Measurements from ENCODE around the gene LETM1. TPM values are rescaled to one million over a fixed set of nuclear protein-coding genes. Genes with fewer than 3 reads are reported as not detected.

The LETM1 gene
- total and polyA plus RNA-seq, 2 donors from 2014 or later = 20.0 to 46.4 TPM

DNA sequence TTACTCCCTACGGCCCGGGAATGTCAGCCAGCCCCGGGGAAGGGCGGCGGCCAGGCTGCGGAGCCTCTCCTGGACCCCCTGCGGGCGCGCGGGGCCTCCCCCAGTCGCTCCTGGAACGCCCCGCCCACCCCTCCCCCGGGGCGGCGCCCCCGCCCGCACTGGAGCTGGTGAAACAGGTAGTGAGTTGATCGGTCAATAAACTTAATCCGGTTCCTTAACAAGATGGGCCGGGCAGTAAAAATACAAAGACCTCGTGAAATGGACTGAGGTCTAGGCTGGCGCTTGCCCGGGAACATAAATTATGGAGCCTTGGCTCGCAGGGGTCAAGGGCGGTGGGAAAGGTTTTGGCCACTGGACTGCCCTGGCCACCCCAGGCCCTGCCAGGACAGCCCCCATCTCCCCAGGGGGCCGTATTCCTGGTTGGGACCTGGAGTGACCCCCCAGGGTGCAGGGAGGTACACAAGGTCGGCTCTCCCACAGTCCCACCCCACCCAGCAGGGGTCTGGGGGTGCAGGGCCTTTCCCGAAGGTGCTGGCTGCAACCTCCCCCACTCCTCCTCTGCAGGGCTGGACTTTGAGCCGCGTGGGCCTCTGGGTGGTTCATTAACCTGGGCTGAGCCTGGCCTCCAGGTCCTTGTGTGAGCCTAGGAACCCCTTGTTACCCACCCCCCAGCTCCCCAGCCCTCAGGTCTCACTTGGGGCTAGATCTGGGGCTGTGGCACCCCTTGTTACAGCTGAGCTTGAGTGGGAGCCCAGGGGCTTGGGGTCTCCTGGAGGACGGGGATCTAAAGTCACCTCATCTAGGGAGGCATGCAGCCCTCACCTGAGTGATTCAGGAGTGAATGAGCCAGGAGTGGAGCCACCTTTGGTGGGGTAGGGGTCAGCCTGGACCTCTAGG, 60.4 kb downstream of the LETM1 start:
- Histone ChIP-seq H3K4me3 (ENCODE audit: low read length in 3 of 3) (peak overlapping the region in 2 of 3 donors; percentile 1 to 58), H3K9ac (ENCODE audit: low read length in 3 of 3) (peak overlapping the region in 1 of 3 donors; percentile 55), H3K9me3 (ENCODE audit: control insufficient read depth in 2 of 3, insufficient read depth in 1 of 3, low read length in 3 of 3) (no peaks in the 10 kb centered on the region), H3K27me3 (ENCODE audit: control insufficient read depth, insufficient read depth, low read length) (no peaks in the 10 kb centered on the region), H3K4me1 (ENCODE audit: control insufficient read depth in 2 of 3, insufficient read depth in 2 of 3, low read depth in 1 of 3, low read length in 3 of 3) (peaks cover 0 to 18% (median 0%) of the 10 kb centered on the region in 3 donors), H3K36me3 (ENCODE audit: control insufficient read depth in 2 of 3, insufficient read depth in 3 of 3, low read length in 3 of 3) (peaks cover 0 to 2% (median 0%) of the 10 kb centered on the region in 3 donors), H3K27ac (ENCODE audit: low read depth in 2 of 2, low read length in 2 of 2) (peak overlapping the region; percentile 9 to 43)
- FAIRE-seq = no peak
- intact Hi-C loops (cut with DNase I) = no loop called here
- DNase-seq = peak in 2 of 5 donors; percentile 44 to 66
- TF ChIP-seq, protein P1, sequence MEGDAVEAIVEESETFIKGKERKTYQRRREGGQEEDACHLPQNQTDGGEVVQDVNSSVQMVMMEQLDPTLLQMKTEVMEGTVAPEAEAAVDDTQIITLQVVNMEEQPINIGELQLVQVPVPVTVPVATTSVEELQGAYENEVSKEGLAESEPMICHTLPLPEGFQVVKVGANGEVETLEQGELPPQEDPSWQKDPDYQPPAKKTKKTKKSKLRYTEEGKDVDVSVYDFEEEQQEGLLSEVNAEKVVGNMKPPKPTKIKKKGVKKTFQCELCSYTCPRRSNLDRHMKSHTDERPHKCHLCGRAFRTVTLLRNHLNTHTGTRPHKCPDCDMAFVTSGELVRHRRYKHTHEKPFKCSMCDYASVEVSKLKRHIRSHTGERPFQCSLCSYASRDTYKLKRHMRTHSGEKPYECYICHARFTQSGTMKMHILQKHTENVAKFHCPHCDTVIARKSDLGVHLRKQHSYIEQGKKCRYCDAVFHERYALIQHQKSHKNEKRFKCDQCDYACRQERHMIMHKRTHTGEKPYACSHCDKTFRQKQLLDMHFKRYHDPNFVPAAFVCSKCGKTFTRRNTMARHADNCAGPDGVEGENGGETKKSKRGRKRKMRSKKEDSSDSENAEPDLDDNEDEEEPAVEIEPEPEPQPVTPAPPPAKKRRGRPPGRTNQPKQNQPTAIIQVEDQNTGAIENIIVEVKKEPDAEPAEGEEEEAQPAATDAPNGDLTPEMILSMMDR (IDR thresholded peaks at IDR 0.05; ENCODE audit: borderline replicate concordance, extremely low read depth, insufficient read depth) = no peak

DNA sequence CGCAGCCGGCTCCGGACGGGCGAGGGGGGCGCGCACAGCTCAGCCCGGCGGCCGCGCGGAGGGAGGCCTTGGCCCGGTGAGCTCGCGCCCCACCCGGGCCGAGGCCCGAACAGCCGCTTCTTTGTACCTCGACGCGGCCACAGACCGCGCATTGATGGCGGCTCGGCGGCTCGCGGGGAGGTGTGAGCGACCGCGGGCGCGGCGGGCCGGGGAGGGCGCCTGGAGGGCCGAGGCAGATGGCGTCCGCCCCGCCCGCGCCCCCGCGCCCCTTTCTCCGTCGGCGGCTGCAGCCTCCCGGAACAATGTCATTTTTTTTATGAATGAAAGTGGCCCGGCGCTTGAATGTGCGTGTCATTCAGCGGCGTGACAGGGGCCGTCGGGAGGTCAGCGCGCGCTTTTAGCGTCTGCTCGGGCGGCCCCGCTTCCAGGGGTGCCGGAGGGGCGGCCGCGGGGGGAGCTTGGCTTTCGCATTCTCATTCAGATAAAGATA, 61.1 kb downstream of the LETM1 start:
- FAIRE-seq (no peak), DNase-seq (no peak)
- Histone ChIP-seq H3K4me1 (ENCODE audit: control insufficient read depth in 2 of 3, insufficient read depth in 2 of 3, low read depth in 1 of 3, low read length in 3 of 3) (peaks cover 0 to 18% (median 0%) of the 10 kb centered on the region in 3 donors), H3K36me3 (ENCODE audit: control insufficient read depth in 2 of 3, insufficient read depth in 3 of 3, low read length in 3 of 3) (peaks cover 0 to 2% (median 0%) of the 10 kb centered on the region in 3 donors), H3K9me3 (ENCODE audit: control insufficient read depth in 2 of 3, insufficient read depth in 1 of 3, low read length in 3 of 3) (no peaks in the 10 kb centered on the region), H3K27ac (ENCODE audit: low read depth in 2 of 2, low read length in 2 of 2) (no peak overlapping the region), H3K4me3 (ENCODE audit: low read length in 3 of 3) (peak overlapping the region in 1 of 3 donors; percentile 58), H3K27me3 (ENCODE audit: control insufficient read depth, insufficient read depth, low read length) (no peaks in the 10 kb centered on the region), H3K9ac (ENCODE audit: low read length in 3 of 3) (no peak overlapping the region)
- intact Hi-C loops (cut with DNase I) = no loop called here
- TF ChIP-seq, protein P1 (IDR thresholded peaks at IDR 0.05; ENCODE audit: borderline replicate concordance, extremely low read depth, insufficient read depth) = no peak

DNA sequence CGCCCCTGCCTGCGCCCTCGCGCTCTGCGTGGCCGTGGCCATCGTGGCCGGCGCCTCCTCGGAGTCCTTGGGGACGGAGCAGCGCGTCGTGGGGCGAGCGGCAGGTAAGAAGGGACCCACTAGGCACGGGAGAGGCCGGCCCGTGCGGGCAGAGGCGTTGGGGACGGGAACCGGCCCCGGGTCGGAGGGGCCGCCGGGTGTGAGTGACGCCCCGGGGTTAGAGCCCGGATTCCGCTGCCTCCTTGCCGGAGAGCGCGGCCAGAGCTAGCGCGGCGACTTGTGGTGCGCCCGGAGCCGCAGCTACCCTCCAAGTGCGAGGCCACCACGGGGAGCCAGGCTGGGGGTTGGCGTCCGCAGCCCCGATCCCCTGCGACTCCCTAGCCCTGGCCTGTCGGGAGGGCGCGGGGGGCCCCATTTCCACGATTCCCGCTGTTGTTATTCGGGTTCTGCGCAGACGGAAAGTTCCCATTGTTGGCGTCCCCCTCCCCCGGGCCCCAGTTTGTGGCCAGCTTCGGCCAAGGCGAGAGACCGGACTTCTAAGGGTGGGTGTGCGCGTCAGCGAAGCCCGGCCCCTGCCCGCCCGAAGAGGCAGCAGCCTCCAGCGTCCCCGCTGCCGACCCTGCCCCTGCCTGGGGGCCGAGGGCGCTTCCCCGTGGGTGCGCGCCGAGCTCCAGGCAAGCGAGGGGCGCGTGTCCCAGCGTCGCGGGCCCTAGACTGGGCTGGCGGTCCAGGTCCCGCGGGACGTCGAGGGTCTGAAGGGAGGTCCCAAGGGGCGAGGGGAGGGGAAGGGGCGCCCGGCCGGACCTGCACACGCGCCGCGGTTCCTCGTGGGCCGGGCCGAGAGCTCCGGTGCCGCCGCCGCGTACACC, 61.8 kb downstream of the LETM1 start:
- intact Hi-C loops (cut with DNase I) = no loop called here
- H3K27me3 ChIP-seq (ENCODE audit: control insufficient read depth, insufficient read depth, low read length) = no peaks in the 10 kb centered on the region
- peak overlapping the region; percentile 6 to 58 (median 38) for H3K4me3 ChIP-seq (ENCODE audit: low read length in 3 of 3)
- peak overlapping the region in 1 of 3 donors; percentile 26 for H3K9ac ChIP-seq (ENCODE audit: low read length in 3 of 3)
- TF ChIP-seq, protein P1 (IDR thresholded peaks at IDR 0.05; ENCODE audit: borderline replicate concordance, extremely low read depth, insufficient read depth) = no peak
- peak overlapping the region in 1 of 2 donors; percentile 43 for H3K27ac ChIP-seq (ENCODE audit: low read depth in 2 of 2, low read length in 2 of 2)
- DNase-seq = no peak
- peaks cover 0 to 2% (median 0%) of the 10 kb centered on the region in 3 donors for H3K36me3 ChIP-seq (ENCODE audit: control insufficient read depth in 2 of 3, insufficient read depth in 3 of 3, low read length in 3 of 3)
- no peaks in the 10 kb centered on the region for H3K9me3 ChIP-seq (ENCODE audit: control insufficient read depth in 2 of 3, insufficient read depth in 1 of 3, low read length in 3 of 3)
- H3K4me1 ChIP-seq (ENCODE audit: control insufficient read depth in 2 of 3, insufficient read depth in 2 of 3, low read depth in 1 of 3, low read length in 3 of 3) = peaks cover 0 to 18% (median 0%) of the 10 kb centered on the region in 3 donors
- FAIRE-seq = no peak

Data from kidney (tissue), 14 donors.